GM06990 (cell line): ENCODE data around the gene KIF18A.
A peak's percentile ranks its signal among the peaks of the same experiment; 100 is the strongest.

Experiments
- DNase-seq: peaks from one replicate; pipeline ENCODE4 v3.0.0-alpha.2; 2011; ENCODE audit not compliant: insufficient read length; ENCODE audit errors: extremely low read depth
- H3K27me3 ChIP-seq: replicated peaks from 2 replicates; pipeline ENCODE4 v1.6.0; 2011; ENCODE audit warnings: low read length; ENCODE audit not compliant: control insufficient read depth, insufficient read depth
- H3K36me3 ChIP-seq: 2 replicates; pipeline ENCODE4 v1.5.1; 2011; ENCODE audit warnings: low read length; ENCODE audit not compliant: control insufficient read depth, insufficient read depth
- H3K4me3 ChIP-seq: replicated peaks from 2 replicates; pipeline ENCODE4 v1.5.1; 2011; ENCODE audit warnings: low read depth, mild to moderate bottlenecking, control low read depth, low read length
- TF ChIP-seq, protein P1 (sequence below): IDR thresholded peaks from 2 replicates; pipeline ENCODE4 v1.5.1; 2011; ENCODE audit warnings: low read length, control low read depth, mild to moderate bottlenecking, inconsistent platforms; ENCODE audit not compliant: insufficient read depth, poor library complexity, severe bottlenecking

KIF18A gene

GRCh38 chr11:28107750-28108618 is at the start of gene KIF18A, which contains the start of gene METTL15:
TSS of gene KIF18A (minus strand) at chr11:28108156. CDS start at chr11:28097947, 10,209 bp downstream.
TSS of gene METTL15 (plus strand) at chr11:28108388. CDS start at chr11:28113335, 4,947 bp downstream.
- Histone ChIP-seq H3K27me3 (no peaks in the 10 kb centered on the region), H3K4me3 (peak within 1 kb of the TSS; percentile 86), H3K36me3 (no peaks in the 10 kb centered on the region)
- TF ChIP-seq, protein P1, sequence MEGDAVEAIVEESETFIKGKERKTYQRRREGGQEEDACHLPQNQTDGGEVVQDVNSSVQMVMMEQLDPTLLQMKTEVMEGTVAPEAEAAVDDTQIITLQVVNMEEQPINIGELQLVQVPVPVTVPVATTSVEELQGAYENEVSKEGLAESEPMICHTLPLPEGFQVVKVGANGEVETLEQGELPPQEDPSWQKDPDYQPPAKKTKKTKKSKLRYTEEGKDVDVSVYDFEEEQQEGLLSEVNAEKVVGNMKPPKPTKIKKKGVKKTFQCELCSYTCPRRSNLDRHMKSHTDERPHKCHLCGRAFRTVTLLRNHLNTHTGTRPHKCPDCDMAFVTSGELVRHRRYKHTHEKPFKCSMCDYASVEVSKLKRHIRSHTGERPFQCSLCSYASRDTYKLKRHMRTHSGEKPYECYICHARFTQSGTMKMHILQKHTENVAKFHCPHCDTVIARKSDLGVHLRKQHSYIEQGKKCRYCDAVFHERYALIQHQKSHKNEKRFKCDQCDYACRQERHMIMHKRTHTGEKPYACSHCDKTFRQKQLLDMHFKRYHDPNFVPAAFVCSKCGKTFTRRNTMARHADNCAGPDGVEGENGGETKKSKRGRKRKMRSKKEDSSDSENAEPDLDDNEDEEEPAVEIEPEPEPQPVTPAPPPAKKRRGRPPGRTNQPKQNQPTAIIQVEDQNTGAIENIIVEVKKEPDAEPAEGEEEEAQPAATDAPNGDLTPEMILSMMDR: no peak
- DNase-seq: peak; percentile 100

- Histone ChIP-seq H3K4me3 (no peak overlapping the region), H3K27me3 (no peaks in the 10 kb centered on the region), H3K36me3 (peaks cover 3% of the 10 kb centered on the region; the same call in 1 of the 2 replicates)
- TF ChIP-seq, protein P1: no peak
- DNase-seq: no peak
These were observed 45.6 kb upstream of the KIF18A start for GRCh38 chr11:28153586-28153985.

DNA sequence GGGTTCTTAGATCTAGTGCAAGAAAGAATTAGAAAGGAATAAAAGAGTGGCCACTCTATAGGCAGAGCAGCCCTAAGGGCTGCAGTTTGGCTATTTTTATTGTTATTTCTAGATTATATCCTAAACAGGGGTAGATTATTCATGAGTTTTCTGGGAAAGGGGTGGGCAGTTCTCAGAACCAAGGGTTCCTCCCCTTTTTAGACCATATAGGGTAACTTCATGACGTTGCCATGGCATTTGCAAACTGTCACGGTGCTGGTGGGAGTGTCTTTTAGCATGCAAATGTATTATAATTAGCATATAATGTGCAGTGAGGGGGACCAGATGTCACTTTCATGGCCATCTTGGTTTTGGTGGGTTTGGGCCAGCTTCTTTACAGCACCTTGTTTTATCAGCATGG is 44.8 kb upstream of the KIF18A start:
- no peaks in the 10 kb centered on the region for H3K27me3 ChIP-seq
- no peak for DNase-seq
- H3K36me3 ChIP-seq: peaks cover 3% of the 10 kb centered on the region; the same call in 1 of the 2 replicates
- TF ChIP-seq, protein P1: no peak
- no peak overlapping the region for H3K4me3 ChIP-seq

- H3K4me3 ChIP-seq: no peak overlapping the region
- H3K36me3 ChIP-seq: no peaks in the 10 kb centered on the region
- H3K27me3 ChIP-seq: no peaks in the 10 kb centered on the region
- DNase-seq: no peak
- TF ChIP-seq, protein P1: no peak
These were observed 38.3 kb upstream of the KIF18A start for GRCh38 chr11:28146123-28146751.

- Histone ChIP-seq H3K4me3 (no peak overlapping the region), H3K36me3 (no peaks in the 10 kb centered on the region), H3K27me3 (no peaks in the 10 kb centered on the region)
- TF ChIP-seq, protein P1: no peak
- DNase-seq: no peak
These were observed 36.9 kb upstream of the KIF18A start for GRCh38 chr11:28144808-28145207.
